Endothelial cell (in vitro differentiated cells): Measurements from ENCODE around the gene RPL22L1. TPM values are rescaled to one million over a fixed set of nuclear protein-coding genes. Genes with fewer than 3 reads are reported as not detected.
A peak's percentile ranks its signal among the peaks of the same experiment; 100 is the strongest.

ENCODE experiments used
- DNase-seq: peaks from one replicate; pipeline ENCODE4 v3.0.0; 2021; ENCODE audit warnings: low spot score
- H3K27ac Mint-ChIP-seq: one replicate; pipeline ENCODE4 v1.8.0; 2021; ENCODE audit warnings: mixed read lengths, inconsistent platforms; ENCODE audit not compliant: unreplicated experiment
- H3K27me3 Mint-ChIP-seq: one replicate; pipeline ENCODE4 v1.8.0; 2021; ENCODE audit warnings: mild to moderate bottlenecking, moderate library complexity, mixed read lengths, inconsistent platforms; ENCODE audit not compliant: unreplicated experiment
- H3K36me3 Mint-ChIP-seq: one replicate; pipeline ENCODE4 v1.8.0; 2021; ENCODE audit warnings: mild to moderate bottlenecking, low read depth, mixed read lengths, inconsistent platforms; ENCODE audit not compliant: unreplicated experiment
- H3K4me1 Mint-ChIP-seq: one replicate; pipeline ENCODE4 v1.8.0; 2021; ENCODE audit warnings: mild to moderate bottlenecking, mixed read lengths, inconsistent platforms; ENCODE audit not compliant: unreplicated experiment
- H3K4me3 Mint-ChIP-seq: one replicate; pipeline ENCODE4 v1.8.0; 2021; ENCODE audit warnings: mild to moderate bottlenecking, mixed read lengths, inconsistent platforms; ENCODE audit not compliant: unreplicated experiment
- H3K9me3 Mint-ChIP-seq: one replicate; pipeline ENCODE4 v1.8.0; 2021; ENCODE audit warnings: mixed read lengths, inconsistent platforms; ENCODE audit not compliant: unreplicated experiment
- total RNA-seq: library from RNA; stranded (reverse); fragmentation: NEBNext Ultra II Directional; extraction: Animal tissue kit (Norgen Biotek cat#: 25700); gene quantifications from one replicate; pipeline ENCODE4 v1.2.1, GENCODE V29; 2021; ENCODE audit not compliant: unreplicated experiment
- TF ChIP-seq, protein P1 (sequence below): fragments of 200-600 bp; sonication (generic); IDR thresholded peaks from one replicate; pipeline ENCODE4 v1.5.0; 2021; ENCODE audit warnings: antibody characterized with exemption; ENCODE audit not compliant: unreplicated experiment

The RPL22L1 gene
- total RNA-seq, 1 donor from 2014 or later: 22.0 TPM

DNA sequence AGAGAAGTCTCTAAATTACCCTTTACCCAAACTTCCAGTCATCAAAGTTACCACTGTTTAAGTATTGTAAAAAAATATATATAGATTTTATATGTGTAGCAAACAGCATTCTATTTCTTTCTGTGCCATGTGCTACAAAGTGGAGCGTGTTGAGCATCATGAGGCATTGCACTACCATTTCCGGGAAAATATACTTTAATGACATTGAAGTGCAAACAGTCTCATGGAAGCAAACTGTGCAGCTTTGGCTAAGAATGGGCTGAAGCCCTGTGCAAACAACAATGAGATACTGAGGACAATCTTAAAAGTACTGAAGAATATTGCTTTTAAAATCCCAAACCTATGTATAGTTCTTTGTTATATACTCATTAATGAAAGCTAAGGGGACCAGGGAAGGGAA, 6.5 kb upstream of the RPL22L1 start:
- Mint-ChIP-seq H3K36me3 (no peaks in the 10 kb centered on the region), H3K4me3 (no peak overlapping the region), H3K27ac (no peak overlapping the region), H3K27me3 (no peaks in the 10 kb centered on the region), H3K4me1 (no peaks in the 10 kb centered on the region), H3K9me3 (no peaks in the 10 kb centered on the region)
- TF ChIP-seq, protein P1, sequence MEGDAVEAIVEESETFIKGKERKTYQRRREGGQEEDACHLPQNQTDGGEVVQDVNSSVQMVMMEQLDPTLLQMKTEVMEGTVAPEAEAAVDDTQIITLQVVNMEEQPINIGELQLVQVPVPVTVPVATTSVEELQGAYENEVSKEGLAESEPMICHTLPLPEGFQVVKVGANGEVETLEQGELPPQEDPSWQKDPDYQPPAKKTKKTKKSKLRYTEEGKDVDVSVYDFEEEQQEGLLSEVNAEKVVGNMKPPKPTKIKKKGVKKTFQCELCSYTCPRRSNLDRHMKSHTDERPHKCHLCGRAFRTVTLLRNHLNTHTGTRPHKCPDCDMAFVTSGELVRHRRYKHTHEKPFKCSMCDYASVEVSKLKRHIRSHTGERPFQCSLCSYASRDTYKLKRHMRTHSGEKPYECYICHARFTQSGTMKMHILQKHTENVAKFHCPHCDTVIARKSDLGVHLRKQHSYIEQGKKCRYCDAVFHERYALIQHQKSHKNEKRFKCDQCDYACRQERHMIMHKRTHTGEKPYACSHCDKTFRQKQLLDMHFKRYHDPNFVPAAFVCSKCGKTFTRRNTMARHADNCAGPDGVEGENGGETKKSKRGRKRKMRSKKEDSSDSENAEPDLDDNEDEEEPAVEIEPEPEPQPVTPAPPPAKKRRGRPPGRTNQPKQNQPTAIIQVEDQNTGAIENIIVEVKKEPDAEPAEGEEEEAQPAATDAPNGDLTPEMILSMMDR: no peak
- no peak for DNase-seq

DNA sequence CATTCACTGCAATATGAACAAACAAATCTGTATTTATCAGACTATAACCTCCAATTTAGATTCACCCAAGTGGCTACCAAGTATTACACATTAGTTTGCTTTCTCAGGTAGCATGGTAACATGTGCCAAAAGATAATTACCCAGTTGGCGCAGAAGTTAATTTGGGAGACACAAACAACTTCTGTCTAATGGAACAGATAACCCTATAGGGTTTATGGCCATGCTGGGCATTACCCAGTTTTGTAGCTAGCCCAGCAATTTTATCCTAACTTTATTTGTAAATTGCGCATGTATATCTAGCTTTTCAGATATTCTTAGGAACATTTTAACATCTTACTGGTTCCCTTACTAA, 780 bp downstream of the RPL22L1 start:
- Mint-ChIP-seq H3K4me3 (peak overlapping the region; percentile 99), H3K9me3 (no peaks in the 10 kb centered on the region), H3K36me3 (peaks cover 21% of the 10 kb centered on the region), H3K27me3 (peaks cover 10% of the 10 kb centered on the region), H3K27ac (peak overlapping the region; percentile 100), H3K4me1 (peaks cover 15% of the 10 kb centered on the region)
- TF ChIP-seq, protein P1: no peak
- DNase-seq: no peak

DNA sequence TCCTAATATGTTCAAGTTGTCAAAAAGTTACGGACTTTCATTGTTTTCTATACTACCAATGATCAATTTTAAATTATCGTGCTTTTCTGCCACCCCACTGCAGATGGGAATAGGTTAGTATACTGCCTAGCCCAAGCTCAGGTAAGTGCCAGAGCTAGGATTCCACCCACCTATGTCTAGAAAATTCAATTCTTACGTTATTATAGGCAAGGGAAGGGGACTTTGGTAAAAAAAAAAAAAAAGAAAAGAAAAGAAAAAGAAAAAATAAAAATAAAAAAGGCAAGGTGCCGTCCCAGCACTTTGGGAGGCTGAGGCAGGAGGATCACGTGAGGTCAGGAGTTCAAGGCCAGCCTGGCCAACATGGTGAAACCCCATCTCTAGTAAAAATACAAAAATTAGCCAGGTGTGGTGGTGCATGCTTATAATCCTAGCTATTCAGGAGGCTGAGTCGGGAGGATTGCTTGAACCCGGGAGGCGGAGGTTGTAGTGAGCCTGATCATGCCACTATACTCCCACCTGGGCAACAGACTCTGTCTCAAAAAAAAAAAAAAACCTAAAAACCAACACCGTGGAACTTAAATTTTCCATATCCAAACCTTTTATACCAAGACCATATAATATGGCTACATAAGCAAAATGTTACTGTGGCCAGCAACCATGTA, 1.3 kb downstream of the RPL22L1 start:
- Mint-ChIP-seq H3K27me3 (peaks cover 10% of the 10 kb centered on the region), H3K27ac (peak overlapping the region; percentile 77), H3K4me1 (peaks cover 15% of the 10 kb centered on the region), H3K4me3 (peak overlapping the region; percentile 79), H3K36me3 (peaks cover 21% of the 10 kb centered on the region), H3K9me3 (no peaks in the 10 kb centered on the region)
- no peak for DNase-seq
- TF ChIP-seq, protein P1: no peak

DNA sequence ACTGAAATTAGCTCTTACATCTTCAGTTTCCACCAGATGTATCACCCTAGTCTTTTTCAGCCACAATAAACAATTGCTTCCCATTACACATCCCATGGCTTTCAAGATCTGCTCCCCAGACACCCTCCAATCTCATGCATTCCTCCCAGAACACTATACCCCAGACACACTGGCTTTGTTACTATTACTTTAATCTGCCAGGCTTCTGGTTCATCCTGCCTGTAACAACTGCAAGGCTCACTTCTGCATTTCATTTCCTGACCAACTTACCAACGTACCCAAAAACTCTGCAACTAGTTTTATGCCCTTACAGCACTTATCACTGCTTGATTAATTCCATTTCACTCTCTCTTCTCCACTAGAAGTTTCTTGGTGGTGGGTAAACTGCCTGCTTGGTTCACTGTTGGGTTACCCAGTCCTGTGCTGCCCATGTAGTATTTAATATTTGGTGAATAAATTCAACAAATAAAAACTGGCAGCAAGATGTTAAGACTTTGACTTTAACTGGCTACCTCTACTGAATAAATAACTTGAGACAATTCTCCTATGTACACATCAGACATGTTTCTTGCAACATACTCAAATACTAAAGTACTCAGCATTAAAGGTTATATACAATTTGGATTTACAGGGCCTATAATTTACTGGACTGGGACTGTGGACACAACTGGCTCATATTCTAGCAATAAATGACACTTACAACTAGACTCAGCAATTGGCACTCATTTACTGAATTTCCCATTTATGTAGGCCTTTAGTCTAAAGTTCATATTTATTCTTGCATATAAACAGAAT, 2.7 kb downstream of the RPL22L1 start:
- peak overlapping the region; percentile 5 for H3K27ac Mint-ChIP-seq
- no peaks in the 10 kb centered on the region for H3K9me3 Mint-ChIP-seq
- DNase-seq: no peak
- no peak overlapping the region for H3K4me3 Mint-ChIP-seq
- H3K27me3 Mint-ChIP-seq: peaks cover 10% of the 10 kb centered on the region
- H3K4me1 Mint-ChIP-seq: peaks cover 15% of the 10 kb centered on the region
- H3K36me3 Mint-ChIP-seq: peaks cover 21% of the 10 kb centered on the region
- TF ChIP-seq, protein P1: no peak

DNA sequence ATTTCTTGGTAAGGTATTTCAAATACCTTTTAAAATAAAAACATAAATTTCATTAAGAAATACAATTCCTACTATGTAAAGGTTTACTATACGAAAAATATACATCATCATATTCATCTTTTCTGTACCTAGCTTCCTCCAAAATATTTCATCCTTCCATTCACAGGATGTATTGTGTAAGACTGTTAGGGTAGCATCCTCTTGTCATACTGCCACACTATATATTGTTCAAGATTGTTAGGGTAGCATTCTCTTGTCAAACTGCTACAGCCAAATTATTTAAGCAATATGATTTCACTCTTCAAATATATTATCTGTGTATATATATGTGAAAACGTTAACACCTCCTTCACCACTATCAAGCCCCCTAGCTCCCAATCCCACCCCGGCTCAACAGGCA, 3.5 kb downstream of the RPL22L1 start:
- TF ChIP-seq, protein P1: no peak
- H3K4me3 Mint-ChIP-seq: no peak overlapping the region
- no peak for DNase-seq
- H3K4me1 Mint-ChIP-seq: peaks cover 15% of the 10 kb centered on the region
- no peaks in the 10 kb centered on the region for H3K9me3 Mint-ChIP-seq
- H3K27me3 Mint-ChIP-seq: peaks cover 10% of the 10 kb centered on the region
- peaks cover 21% of the 10 kb centered on the region for H3K36me3 Mint-ChIP-seq
- H3K27ac Mint-ChIP-seq: no peak overlapping the region
